GM12874 (cell line): ENCODE data around the gene ANKAR.

Source experiments
- TF ChIP-seq, protein P1 (sequence below): IDR thresholded peaks from 2 replicates; pipeline ENCODE4 v1.5.1; 2011; ENCODE audit warnings: low read depth, mild to moderate bottlenecking, control low read depth, low read length, moderate library complexity; ENCODE audit not compliant: insufficient read depth

ANKAR gene

DNA sequence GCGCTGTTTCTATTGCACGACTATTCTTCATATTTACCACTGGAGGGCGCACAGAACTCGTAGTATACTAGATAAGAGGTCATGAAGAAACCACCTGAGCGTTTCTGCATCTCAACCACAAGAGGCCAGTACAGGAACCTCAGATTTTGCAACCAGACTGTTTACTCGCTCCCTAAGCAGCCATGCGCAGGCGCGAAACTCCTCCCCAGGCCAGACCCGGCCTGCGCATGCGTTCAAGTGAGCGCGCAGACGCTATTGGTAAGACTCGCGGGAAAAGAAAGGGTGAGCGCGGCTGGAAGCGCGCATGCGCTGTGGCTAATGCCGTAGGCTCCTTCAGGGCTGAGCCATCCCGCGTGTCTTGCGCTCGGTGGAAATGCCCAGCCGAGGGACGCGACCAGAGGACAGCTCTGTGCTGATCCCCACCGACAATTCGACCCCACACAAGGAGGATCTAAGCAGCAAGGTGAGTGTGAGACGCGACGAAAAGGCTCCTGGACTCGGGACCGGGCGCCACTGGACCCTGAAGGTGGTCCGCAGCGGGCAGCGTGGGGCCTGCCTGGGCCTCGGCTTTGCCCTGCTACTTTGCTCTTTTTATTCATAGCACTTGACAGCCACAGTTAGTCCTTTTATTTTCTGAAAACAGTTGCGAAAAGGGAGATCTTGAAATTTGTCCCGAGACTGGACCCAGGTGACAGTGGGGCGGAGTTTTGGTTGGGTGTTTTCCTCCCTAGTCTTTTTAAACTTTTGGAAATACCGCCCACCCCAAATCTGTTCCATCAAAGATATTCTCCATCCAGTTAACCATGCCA is 13.1 kb upstream of the ANKAR start, which contains the start of gene ASNSD1:
ASNSD1 (plus strand) TSS at position 312 of the 809 bp plus-strand sequence. CDS start 4,674 bp downstream, outside the sequence.
- TF ChIP-seq, protein P1, sequence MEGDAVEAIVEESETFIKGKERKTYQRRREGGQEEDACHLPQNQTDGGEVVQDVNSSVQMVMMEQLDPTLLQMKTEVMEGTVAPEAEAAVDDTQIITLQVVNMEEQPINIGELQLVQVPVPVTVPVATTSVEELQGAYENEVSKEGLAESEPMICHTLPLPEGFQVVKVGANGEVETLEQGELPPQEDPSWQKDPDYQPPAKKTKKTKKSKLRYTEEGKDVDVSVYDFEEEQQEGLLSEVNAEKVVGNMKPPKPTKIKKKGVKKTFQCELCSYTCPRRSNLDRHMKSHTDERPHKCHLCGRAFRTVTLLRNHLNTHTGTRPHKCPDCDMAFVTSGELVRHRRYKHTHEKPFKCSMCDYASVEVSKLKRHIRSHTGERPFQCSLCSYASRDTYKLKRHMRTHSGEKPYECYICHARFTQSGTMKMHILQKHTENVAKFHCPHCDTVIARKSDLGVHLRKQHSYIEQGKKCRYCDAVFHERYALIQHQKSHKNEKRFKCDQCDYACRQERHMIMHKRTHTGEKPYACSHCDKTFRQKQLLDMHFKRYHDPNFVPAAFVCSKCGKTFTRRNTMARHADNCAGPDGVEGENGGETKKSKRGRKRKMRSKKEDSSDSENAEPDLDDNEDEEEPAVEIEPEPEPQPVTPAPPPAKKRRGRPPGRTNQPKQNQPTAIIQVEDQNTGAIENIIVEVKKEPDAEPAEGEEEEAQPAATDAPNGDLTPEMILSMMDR = peak; percentile 77

DNA sequence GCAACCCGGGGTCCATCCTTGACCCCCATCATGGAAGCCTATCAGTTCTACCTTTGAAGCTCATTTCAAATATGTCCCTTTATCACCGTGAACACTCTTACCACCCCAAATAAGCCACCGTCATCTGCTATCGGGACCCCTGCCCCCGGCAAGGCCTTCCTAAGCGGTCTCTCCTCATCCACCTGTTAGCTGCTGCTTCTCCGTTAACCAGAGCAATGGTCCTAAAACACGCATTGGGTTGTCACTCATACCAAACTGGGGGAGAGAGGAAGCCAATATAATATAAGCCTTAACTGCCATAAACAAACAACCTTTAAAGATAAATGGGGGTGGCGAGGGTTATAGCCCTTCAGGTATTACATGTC is 12.5 kb upstream of the ANKAR start:
- TF ChIP-seq, protein P1 = no peak

DNA sequence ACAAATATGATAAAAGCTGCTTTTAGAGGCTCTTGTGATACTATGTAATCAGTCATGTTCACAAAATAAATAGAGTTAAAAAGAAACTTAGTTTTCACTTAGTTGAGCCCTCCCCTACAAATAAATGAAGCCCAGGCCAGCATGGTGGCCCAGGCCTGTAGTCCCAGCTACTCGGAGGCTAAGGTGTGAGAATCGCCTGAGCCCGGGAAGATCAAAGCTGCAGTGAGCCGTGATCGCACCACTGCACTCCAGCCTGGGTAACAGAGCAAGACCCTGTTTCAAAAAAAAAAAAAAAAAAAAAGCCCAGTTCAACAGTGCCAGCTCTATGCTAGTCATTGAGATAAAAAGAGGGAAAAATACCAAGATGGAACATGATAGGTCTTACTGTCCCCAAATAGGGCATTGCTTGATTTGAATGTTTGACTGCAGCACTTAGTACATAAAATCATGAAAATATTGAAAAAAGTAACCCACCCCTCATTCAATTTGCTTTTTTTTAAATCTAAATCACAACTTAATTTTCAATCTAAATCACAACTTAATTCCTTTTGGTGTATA is 11.7 kb upstream of the ANKAR start:
- TF ChIP-seq, protein P1 = no peak

DNA sequence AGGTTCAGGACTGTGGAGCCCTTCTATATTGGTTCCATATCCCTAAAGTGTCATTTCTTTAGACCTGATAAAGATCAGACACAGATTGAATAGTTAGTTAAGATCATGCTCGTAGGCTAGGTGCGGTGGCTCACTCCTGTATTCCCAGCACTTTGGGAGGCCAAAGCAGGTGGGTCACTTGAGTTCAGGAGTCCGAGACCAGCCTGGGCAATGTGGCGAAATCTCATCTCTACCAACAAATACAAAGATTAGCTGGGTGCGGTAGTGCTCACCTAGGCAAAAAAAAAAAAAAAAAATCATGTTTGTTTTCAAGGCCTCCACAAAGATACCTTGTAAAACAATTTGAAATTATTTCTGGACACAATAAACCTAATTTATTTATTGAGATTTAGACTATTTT is 4.6 kb upstream of the ANKAR start:
- TF ChIP-seq, protein P1 = no peak

DNA sequence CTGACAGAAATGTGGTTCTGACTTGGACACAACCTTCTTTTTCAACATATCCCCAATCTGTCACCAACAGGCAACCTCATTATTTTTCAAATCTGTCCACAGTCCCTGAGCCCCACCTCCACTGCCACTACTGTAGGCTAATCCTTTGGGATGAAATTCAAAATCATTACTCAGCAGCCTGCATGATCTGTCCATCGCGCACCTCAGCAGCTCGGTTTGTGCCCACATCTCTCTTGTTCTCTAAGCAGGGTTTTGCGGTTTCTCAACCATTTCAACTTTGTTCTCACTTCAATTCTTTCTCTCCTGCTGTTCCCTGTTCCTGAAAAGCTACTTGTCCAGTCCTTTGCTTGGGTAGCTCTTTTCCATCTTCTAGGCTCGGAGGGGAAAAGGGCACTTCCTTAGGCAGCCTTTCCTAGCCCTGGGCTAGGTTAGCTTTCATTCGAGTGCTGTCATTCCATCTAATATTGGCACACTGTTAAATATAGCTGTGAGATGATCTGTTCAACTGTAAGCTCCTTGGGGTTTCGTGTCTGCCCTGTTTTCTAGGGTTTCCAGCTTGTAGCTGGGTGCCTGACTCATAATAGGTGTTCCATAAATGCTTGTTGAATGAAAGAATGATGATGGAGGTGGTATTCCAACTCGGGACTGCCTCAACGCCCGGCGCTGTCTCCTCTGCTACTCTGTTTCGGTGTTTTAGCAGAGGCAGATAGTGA is 653 bp upstream of the ANKAR start:
- TF ChIP-seq, protein P1 = no peak

DNA sequence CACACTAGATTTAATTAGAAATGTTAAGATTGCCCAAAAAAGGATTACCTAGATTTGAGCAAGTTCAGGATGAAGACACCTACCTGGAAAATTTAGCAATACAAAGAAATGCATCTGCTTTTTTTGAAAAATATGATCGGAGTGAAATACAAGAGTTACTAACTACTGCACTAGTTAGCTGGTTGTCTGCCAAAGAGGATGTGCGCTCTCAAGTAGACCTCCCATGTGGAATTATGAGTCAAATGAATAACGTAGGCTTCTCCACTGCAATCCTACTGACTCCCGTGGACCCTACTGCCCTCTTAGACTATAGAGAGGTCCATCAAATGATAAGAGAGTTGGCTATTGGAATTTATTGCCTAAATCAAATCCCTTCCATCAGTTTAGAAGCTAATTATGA is 2.0 kb downstream of the ANKAR start:
- TF ChIP-seq, protein P1 = no peak

DNA sequence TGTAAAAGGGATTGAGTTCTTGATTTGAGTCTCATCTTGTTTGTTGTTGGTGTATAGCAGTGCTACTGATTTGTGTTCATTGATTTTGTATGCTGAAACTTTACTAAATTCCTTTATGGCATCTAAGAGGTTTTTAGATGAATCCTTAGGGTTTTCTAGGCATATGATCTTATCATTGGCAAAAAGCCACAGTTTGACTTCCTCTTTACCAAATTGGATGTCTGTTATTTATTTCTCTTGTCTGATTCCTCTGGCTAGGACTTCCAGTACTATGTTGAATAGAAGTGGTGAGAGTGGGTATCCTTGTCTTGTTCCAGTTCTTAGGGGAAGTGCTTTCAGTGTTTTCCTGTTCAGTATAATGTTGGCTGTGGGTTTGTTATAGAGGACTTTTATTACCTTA is 4.8 kb downstream of the ANKAR start:
- TF ChIP-seq, protein P1 = no peak
